H9 (cell line): Measurements from ENCODE around the gene TLE4. TPM values are rescaled to one million over a fixed set of nuclear protein-coding genes. Genes with fewer than 3 reads are reported as not detected.

Experiments
- DNase-seq: peaks from one replicate; pipeline ENCODE4 v3.0.0-alpha.2; 2017
- H2AFZ ChIP-seq: one replicate; pipeline ENCODE4 v1.6.1; 2013; ENCODE audit warnings: mild to moderate bottlenecking, low read length, control low read depth, moderate library complexity
- H2AK5ac ChIP-seq: 2 replicates; pipeline ENCODE4 v1.6.1; 2013; ENCODE audit warnings: low read length, control low read depth, mixed read lengths; ENCODE audit not compliant: insufficient read length
- H2BK120ac ChIP-seq: one replicate; pipeline ENCODE4 v1.6.1; 2013; ENCODE audit warnings: low read depth, mild to moderate bottlenecking, low read length, control low read depth, inconsistent platforms; ENCODE audit not compliant: poor library complexity, severe bottlenecking
- H2BK12ac ChIP-seq: 2 replicates; pipeline ENCODE4 v1.6.1; 2013; ENCODE audit warnings: low read length, control low read depth, mixed read lengths, low read depth; ENCODE audit not compliant: insufficient read length
- H2BK15ac ChIP-seq: 2 replicates; pipeline ENCODE4 v1.6.1; 2013; ENCODE audit warnings: low read depth, low read length, control low read depth
- H2BK20ac ChIP-seq: one replicate; pipeline ENCODE4 v1.6.1; 2013; ENCODE audit warnings: low read depth, mild to moderate bottlenecking, low read length, control low read depth, inconsistent platforms; ENCODE audit not compliant: poor library complexity, severe bottlenecking
- H2BK5ac ChIP-seq: 2 replicates; pipeline ENCODE4 v1.6.1; 2013; ENCODE audit warnings: low read length, control low read depth, mixed read lengths; ENCODE audit not compliant: insufficient read length
- H3K14ac ChIP-seq: 2 replicates; pipeline ENCODE4 v1.6.1; 2013; ENCODE audit warnings: low read length, control low read depth; ENCODE audit not compliant: insufficient read depth
- H3K18ac ChIP-seq: 2 replicates; pipeline ENCODE4 v1.6.1; 2013; ENCODE audit warnings: low read depth, mild to moderate bottlenecking, mixed read lengths, low read length, control low read depth; ENCODE audit not compliant: insufficient read length
- H3K23ac ChIP-seq: 2 replicates; pipeline ENCODE4 v1.6.1; 2013; ENCODE audit warnings: low read length, control low read depth, mixed read lengths, low read depth; ENCODE audit not compliant: insufficient read length
- H3K23me2 ChIP-seq: 2 replicates; pipeline ENCODE4 v1.6.1; 2013; ENCODE audit warnings: low read depth, mild to moderate bottlenecking, mixed read lengths, low read length, control low read depth; ENCODE audit not compliant: insufficient read length, poor library complexity, severe bottlenecking
- H3K27ac ChIP-seq: 2 replicates; pipeline ENCODE4 v1.5.1; 2013; ENCODE audit warnings: low read length, control low read depth, mixed read lengths, low read depth; ENCODE audit not compliant: insufficient read length
- H3K27me3 ChIP-seq: 2 replicates; pipeline ENCODE4 v1.6.1; 2013; ENCODE audit warnings: low read length, control low read depth, inconsistent platforms; ENCODE audit not compliant: insufficient read depth
- H3K4ac ChIP-seq: 2 replicates; pipeline ENCODE4 v1.6.1; 2013; ENCODE audit warnings: low read depth, mild to moderate bottlenecking, control low read depth, inconsistent platforms, low read length, moderate library complexity
- H3K4me1 ChIP-seq: 2 replicates; pipeline ENCODE4 v1.6.1; 2013; ENCODE audit warnings: low read length, control low read depth, inconsistent platforms; ENCODE audit not compliant: insufficient read depth
- H3K4me2 ChIP-seq: 2 replicates; pipeline ENCODE4 v1.6.1; 2013; ENCODE audit warnings: low read length, control low read depth, mixed read lengths; ENCODE audit not compliant: insufficient read length, insufficient read depth
- H3K56ac ChIP-seq: 2 replicates; pipeline ENCODE4 v1.6.1; 2013; ENCODE audit warnings: low read depth, mild to moderate bottlenecking, mixed read lengths, low read length, control low read depth; ENCODE audit not compliant: insufficient read length
- H3K79me1 ChIP-seq: 2 replicates; pipeline ENCODE4 v1.6.1; 2013; ENCODE audit warnings: low read depth, mild to moderate bottlenecking, moderate library complexity, low read length, control low read depth, inconsistent platforms; ENCODE audit not compliant: insufficient read depth, poor library complexity, severe bottlenecking
- H3K79me2 ChIP-seq: 2 replicates; pipeline ENCODE4 v1.6.1; 2013; ENCODE audit warnings: low read length, control low read depth, inconsistent platforms; ENCODE audit not compliant: insufficient read depth
- H3K9ac ChIP-seq: 2 replicates; pipeline ENCODE4 v1.6.1; 2013; ENCODE audit warnings: low read length, control low read depth, mixed read lengths; ENCODE audit not compliant: insufficient read length; ENCODE audit errors: extremely low read depth
- H3K9me3 ChIP-seq: one replicate; pipeline ENCODE4 v1.6.1; 2013; ENCODE audit warnings: low read depth, low read length, inconsistent platforms; ENCODE audit not compliant: control insufficient read depth
- H3T11ph ChIP-seq: one replicate; pipeline ENCODE4 v1.6.1; 2013; ENCODE audit warnings: mild to moderate bottlenecking, low read length, control low read depth, inconsistent platforms
- H4K20me1 ChIP-seq: one replicate; pipeline ENCODE4 v1.6.1; 2013; ENCODE audit not compliant: control insufficient read depth, insufficient read length, insufficient read depth
- H4K5ac ChIP-seq: 2 replicates; pipeline ENCODE4 v1.6.1; 2013; ENCODE audit warnings: low read depth, mild to moderate bottlenecking, mixed read lengths, low read length, control low read depth; ENCODE audit not compliant: insufficient read length
- H4K8ac ChIP-seq: replicated peaks from 2 replicates; pipeline ENCODE4 v1.6.1; 2013; ENCODE audit warnings: low read length, control low read depth, mixed read lengths, low read depth; ENCODE audit not compliant: insufficient read length
- H4K91ac ChIP-seq: 2 replicates; pipeline ENCODE4 v1.6.1; 2013; ENCODE audit warnings: low read depth, mild to moderate bottlenecking, moderate library complexity, mixed read lengths, low read length, control low read depth; ENCODE audit not compliant: insufficient read length
- H3K27ac Mint-ChIP-seq, 3 experiments: 2 replicates in 2 of 3; 3 replicates in 1 of 3; pipeline ENCODE4 v1.8.0; 2020 to 2021; ENCODE audit warnings: mixed read lengths in 3 of 3, mild to moderate bottlenecking in 1 of 3, moderate library complexity in 1 of 3
- H3K27me3 Mint-ChIP-seq: 2 replicates; pipeline ENCODE4 v1.8.0; 2021; ENCODE audit warnings: low read depth, mild to moderate bottlenecking, moderate library complexity, mixed read lengths
- H3K36me3 Mint-ChIP-seq, 3 experiments: 2 replicates in 2 of 3; 3 replicates in 1 of 3; pipeline ENCODE4 v1.8.0; 2020 to 2021; ENCODE audit warnings: low read depth in 3 of 3, mixed read lengths in 3 of 3; ENCODE audit not compliant: insufficient read depth in 1 of 3
- H3K4me1 Mint-ChIP-seq, 2 experiments: 2 replicates each; pipeline ENCODE4 v1.8.0; 2020; ENCODE audit warnings: mixed read lengths in 2 of 2
- H3K4me3 Mint-ChIP-seq, 2 experiments: 2 replicates in 1 of 2; 3 replicates in 1 of 2; pipeline ENCODE4 v1.8.0; 2020 to 2021; ENCODE audit warnings: mild to moderate bottlenecking in 2 of 2, mixed read lengths in 2 of 2, moderate library complexity in 1 of 2
- H3K9me3 Mint-ChIP-seq, 2 experiments: 2 replicates in 1 of 2; 3 replicates in 1 of 2; pipeline ENCODE4 v1.8.0; 2020; ENCODE audit warnings: mild to moderate bottlenecking in 2 of 2, mixed read lengths in 2 of 2, moderate library complexity in 1 of 2
- CTCF ChIP-seq: fragments of 200-600 bp; sonication (generic); conservative IDR thresholded peaks from 3 replicates; pipeline ENCODE4 v1.8.0; 2021; ENCODE audit warnings: antibody characterized with exemption, mild to moderate bottlenecking
- WGBS: extraction: QIAGEN DNeasy Blood & Tissue Kit; methylation state at CpG from one replicate; pipeline ENCODE4 v1.1.7; 2013; ENCODE audit warnings: missing lambda C conversion rate, low lambda C conversion rate, mixed read lengths; ENCODE audit not compliant: insufficient read length; ENCODE audit errors: extremely low coverage; 5-methylcytosine and 5-hydroxymethylcytosine counted together
- total RNA-seq: library from RNA; stranded (reverse); gene quantifications from 2 replicates; pipeline ENCODE4 v1.2.1, GENCODE V29; 2021

TLE4 gene
- total RNA-seq, 1 experiment from 2014 or later = 35.1 TPM

- H3K4me1 Mint-ChIP-seq = no peaks in the 10 kb centered on the region
- Histone ChIP-seq H4K20me1 (no peaks in the 10 kb centered on the region), H2BK15ac (no peak overlapping the region), H3K27ac (no peak overlapping the region), H4K8ac (no peak overlapping the region), H4K5ac (no peak overlapping the region), H3K4me2 (no peak overlapping the region), H2BK120ac (no peak overlapping the region), H3K14ac (no peak overlapping the region), H3T11ph (no peak overlapping the region), H2AFZ (no peak overlapping the region), H3K9me3 (no peaks in the 10 kb centered on the region), H3K18ac (no peak overlapping the region), H3K9ac (no peak overlapping the region), H3K27me3 (no peaks in the 10 kb centered on the region), H3K79me1 (no peaks in the 10 kb centered on the region), H3K79me2 (no peaks in the 10 kb centered on the region), H4K91ac (no peak overlapping the region), H3K56ac (no peak overlapping the region), H3K23me2 (no peaks in the 10 kb centered on the region), H3K4me1 (no peaks in the 10 kb centered on the region), H3K23ac (no peak overlapping the region), H2BK20ac (no peak overlapping the region), H2BK5ac (no peak overlapping the region), H3K4ac (no peak overlapping the region), H2BK12ac (no peak overlapping the region), H2AK5ac (no peak overlapping the region)
- no CpG with 5 or more reads among the region's 2 CpGs for WGBS
- peaks cover 4 to 5% of the 10 kb centered on the region in 2 experiments for H3K9me3 Mint-ChIP-seq
- H3K36me3 Mint-ChIP-seq = peaks cover 2 to 3% (median 2%) of the 10 kb centered on the region in 3 experiments; a peak in 4 of 7 replicates
- peak; percentile 63 for TF ChIP-seq CTCF
- H3K27ac Mint-ChIP-seq = no peak overlapping the region
- H3K27me3 Mint-ChIP-seq = peaks cover 3% of the 10 kb centered on the region; the same call in 1 of the 2 replicates
- no peak for DNase-seq
- H3K4me3 Mint-ChIP-seq = no peak overlapping the region
Measured at GRCh38 chr9:79757881-79758669, 186.3 kb downstream of the TLE4 start.
